ENCODE data around the gene ADGRD2. TPM values are rescaled to one million over a fixed set of nuclear protein-coding genes. Genes with fewer than 3 reads are reported as not detected.
A peak's percentile ranks its signal among the peaks of the same experiment; 100 is the strongest.

The ADGRD2 gene
- total and polyA plus RNA-seq, 8 donors: 0.10 to 0.22 (median 0.16) TPM; not detected in 3

- H3K27ac ChIP-seq: no peak overlapping the region
- H3K4me3 ChIP-seq: no peak overlapping the region
- intact Hi-C loops (cut with DNase I): no loop called here
- no peaks in the 10 kb centered on the region for H3K36me3 ChIP-seq
- DNase-seq: peak in 1 of 4 donors; percentile 7
- no peak for ATAC-seq
- no peak for TF ChIP-seq CTCF (IDR thresholded peaks at IDR 0.05)
- H3K9me3 ChIP-seq: no peaks in the 10 kb centered on the region
- peaks cover 0 to 18% of the 10 kb centered on the region in 2 donors for H3K4me1 ChIP-seq
- H3K27me3 ChIP-seq: peaks cover 24 to 64% of the 10 kb centered on the region in 2 donors
These were observed 23.9 kb downstream of the ADGRD2 start for GRCh38 chr9:124474151-124474550.

- intact Hi-C loops (cut with DNase I): no loop called here
- ATAC-seq (no peak), DNase-seq (peak in 1 of 4 donors; percentile 63)
- no peak for TF ChIP-seq CTCF (IDR thresholded peaks at IDR 0.05)
- Histone ChIP-seq H3K4me1 (peaks cover 0 to 18% of the 10 kb centered on the region in 2 donors), H3K4me3 (no peak overlapping the region), H3K27me3 (peaks cover 24 to 71% of the 10 kb centered on the region in 2 donors), H3K9me3 (no peaks in the 10 kb centered on the region), H3K27ac (no peak overlapping the region), H3K36me3 (no peaks in the 10 kb centered on the region)
These were observed 25.1 kb downstream of the ADGRD2 start for GRCh38 chr9:124475158-124475867.

- no peaks in the 10 kb centered on the region for H3K9me3 ChIP-seq
- H3K36me3 ChIP-seq: no peaks in the 10 kb centered on the region
- no peak overlapping the region for H3K4me3 ChIP-seq
- TF ChIP-seq CTCF (IDR thresholded peaks at IDR 0.05): no peak
- peak in 1 of 4 donors; percentile 35 for DNase-seq
- H3K4me1 ChIP-seq: peaks cover 0 to 18% of the 10 kb centered on the region in 2 donors
- no peak for ATAC-seq
- intact Hi-C loops (cut with DNase I): no loop called here
- no peak overlapping the region for H3K27ac ChIP-seq
- H3K27me3 ChIP-seq: peaks cover 24 to 79% of the 10 kb centered on the region in 2 donors
These were observed 25.8 kb downstream of the ADGRD2 start for GRCh38 chr9:124475868-124476690.

- Histone ChIP-seq H3K27me3 (peaks cover 24 to 83% of the 10 kb centered on the region in 2 donors), H3K9me3 (no peaks in the 10 kb centered on the region), H3K36me3 (no peaks in the 10 kb centered on the region), H3K27ac (no peak overlapping the region), H3K4me3 (no peak overlapping the region), H3K4me1 (peaks cover 0 to 18% of the 10 kb centered on the region in 2 donors)
- no peak for ATAC-seq
- no peak for DNase-seq
- TF ChIP-seq CTCF (IDR thresholded peaks at IDR 0.05): no peak
- intact Hi-C loops (cut with DNase I): no loop called here
These were observed 27.0 kb downstream of the ADGRD2 start for GRCh38 chr9:124477211-124477647.
